Activated CD8-positive, alpha-beta T cell treated with anti-CD3 and anti-CD28 coated beads, Interleukin-2, amount 10 ng/mL, durations not matched to agents 7 days and 5 days (primary cell): ENCODE data around the gene SH3GLB1. TPM values are rescaled to one million over a fixed set of nuclear protein-coding genes. Genes with fewer than 3 reads are reported as not detected.

Experiments
- ATAC-seq: fragments of 150-1000 bp; cut with Tn5 transposase; one replicate; pipeline ENCODE4 v1.10.0; 2021; ENCODE audit warnings: moderate library complexity
- CTCF ChIA-PET: fragments of 350-600 bp; sonication (Branson Sonifier 250); formaldehyde crosslinking; loops from one replicate; lab custom pipeline; 2021; ENCODE audit warnings: antibody characterized with exemption; lab: Charles Lee
- POLR2A ChIA-PET: fragments of 350-600 bp; sonication (Branson Sonifier 250); formaldehyde crosslinking; loops from one replicate; lab custom pipeline; 2021; ENCODE audit warnings: antibody characterized with exemption; lab: Charles Lee
- DNase-seq: peaks from one replicate; pipeline ENCODE4 v3.0.0-alpha.2; 2020
- H3K27ac Mint-ChIP-seq: one replicate; pipeline ENCODE4 v1.8.0; 2021; ENCODE audit warnings: mild to moderate bottlenecking, mixed read lengths
- H3K27me3 Mint-ChIP-seq: one replicate; pipeline ENCODE4 v1.8.0; 2021; ENCODE audit warnings: low read depth, mixed read lengths
- H3K36me3 Mint-ChIP-seq: one replicate; pipeline ENCODE4 v1.8.0; 2021; ENCODE audit warnings: low read depth, mixed read lengths
- H3K4me1 Mint-ChIP-seq: one replicate; pipeline ENCODE4 v1.8.0; 2021; ENCODE audit warnings: low read depth, mixed read lengths
- H3K4me3 Mint-ChIP-seq: one replicate; pipeline ENCODE4 v1.8.0; 2021; ENCODE audit warnings: mild to moderate bottlenecking, mixed read lengths
- H3K9me3 Mint-ChIP-seq: one replicate; pipeline ENCODE4 v1.8.0; 2022; ENCODE audit warnings: mixed read lengths; ENCODE audit not compliant: insufficient read depth
- total RNA-seq, 2 experiments: library from RNA; stranded (reverse); gene quantifications; one replicate each; pipeline ENCODE4 v1.2.3, GENCODE V29; 2021

Gene SH3GLB1
- total RNA-seq, 2 experiments from 2014 or later: 66.9 to 69.2 TPM

DNA sequence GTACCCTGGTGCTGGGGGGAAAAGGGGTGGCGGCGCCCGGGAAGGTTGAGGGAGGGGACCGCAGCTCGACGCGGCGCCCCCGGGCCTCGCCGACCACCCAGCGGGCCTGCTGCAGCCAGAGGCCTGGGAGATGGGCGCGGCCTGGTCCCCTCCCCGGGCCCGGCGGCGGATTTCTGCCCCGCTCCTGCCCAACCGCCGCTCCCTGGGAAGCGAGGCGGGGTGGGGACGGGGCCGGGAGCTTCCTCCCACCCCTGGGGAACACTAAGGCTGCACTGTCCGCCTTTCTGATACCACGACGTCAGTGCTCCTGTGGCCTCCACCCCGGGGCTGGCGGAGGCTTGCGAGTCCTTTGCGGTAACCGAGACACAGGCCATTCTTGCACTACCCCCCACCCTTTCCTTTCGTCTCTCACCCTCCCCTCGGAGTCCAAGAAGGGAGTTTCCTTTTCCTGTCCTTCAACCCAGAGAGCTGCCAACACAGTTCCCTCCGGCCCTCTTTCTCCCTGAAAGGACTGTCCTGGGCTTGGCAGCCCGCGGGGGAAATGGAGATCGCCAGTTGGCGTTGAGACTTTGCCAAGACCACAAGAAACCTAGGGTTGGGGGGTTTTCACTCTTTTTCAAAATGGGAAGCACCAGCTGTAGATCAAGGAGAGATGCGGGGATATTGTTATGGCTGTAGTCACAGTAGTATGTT lies 742 bp downstream of the SH3GLB1 start:
- H3K27me3 Mint-ChIP-seq: no peaks in the 10 kb centered on the region
- peak; percentile 23 for ATAC-seq
- peak overlapping the region; percentile 99 for H3K4me3 Mint-ChIP-seq
- ChIA-PET CTCF (interaction anchor here (0.7 to 4.9 kb wide), 30 partner anchors 10 to 378 kb away, joined by 3 to 104 read pairs (median 6); partner anchors contain the start of genes HS2ST1, ODF2L and SELENOF), POLR2A (interaction anchor here (0.8 to 4.0 kb wide), 19 partner anchors 8 to 1429 kb away, joined by 3 to 40 read pairs (median 4); partner anchors contain the start of genes BCL10, HS2ST1, LMO4 and ODF2L)
- peak overlapping the region; percentile 98 for H3K27ac Mint-ChIP-seq
- peak; percentile 46 for DNase-seq
- no peaks in the 10 kb centered on the region for H3K9me3 Mint-ChIP-seq
- peaks cover 34% of the 10 kb centered on the region for H3K4me1 Mint-ChIP-seq
- H3K36me3 Mint-ChIP-seq: peaks cover 14% of the 10 kb centered on the region

DNA sequence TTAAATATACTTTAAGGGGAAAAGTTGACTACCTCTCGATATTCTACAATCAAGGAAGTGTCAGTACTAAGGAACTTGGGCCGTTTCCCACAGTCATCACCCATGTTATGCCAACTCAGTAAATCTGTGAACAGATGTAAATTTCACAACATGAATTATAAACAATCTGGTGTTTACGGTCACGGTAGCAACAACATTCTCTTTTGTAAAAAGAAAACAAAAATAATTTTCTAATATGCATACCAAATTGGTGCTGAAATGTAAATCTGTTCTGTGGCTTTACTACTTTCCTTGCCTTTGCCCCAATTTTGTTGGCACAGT lies 1.2 kb downstream of the SH3GLB1 start:
- no peaks in the 10 kb centered on the region for H3K9me3 Mint-ChIP-seq
- H3K4me1 Mint-ChIP-seq: peaks cover 34% of the 10 kb centered on the region
- POLR2A ChIA-PET: interaction anchor here (1.2 to 4.0 kb wide), 6 partner anchors 10 to 340 kb away, joined by 3 to 40 read pairs (median 10); partner anchors contain the start of genes HS2ST1 and SELENOF
- CTCF ChIA-PET: interaction anchor here (1.2 to 4.9 kb wide), 12 partner anchors 11 to 378 kb away, joined by 3 to 104 read pairs (median 11); partner anchors contain the start of genes HS2ST1 and SELENOF
- H3K36me3 Mint-ChIP-seq: peaks cover 14% of the 10 kb centered on the region
- DNase-seq (no peak), ATAC-seq (no peak)
- H3K27ac Mint-ChIP-seq: peak overlapping the region; percentile 96
- H3K27me3 Mint-ChIP-seq: no peaks in the 10 kb centered on the region
- peak overlapping the region; percentile 99 for H3K4me3 Mint-ChIP-seq

DNA sequence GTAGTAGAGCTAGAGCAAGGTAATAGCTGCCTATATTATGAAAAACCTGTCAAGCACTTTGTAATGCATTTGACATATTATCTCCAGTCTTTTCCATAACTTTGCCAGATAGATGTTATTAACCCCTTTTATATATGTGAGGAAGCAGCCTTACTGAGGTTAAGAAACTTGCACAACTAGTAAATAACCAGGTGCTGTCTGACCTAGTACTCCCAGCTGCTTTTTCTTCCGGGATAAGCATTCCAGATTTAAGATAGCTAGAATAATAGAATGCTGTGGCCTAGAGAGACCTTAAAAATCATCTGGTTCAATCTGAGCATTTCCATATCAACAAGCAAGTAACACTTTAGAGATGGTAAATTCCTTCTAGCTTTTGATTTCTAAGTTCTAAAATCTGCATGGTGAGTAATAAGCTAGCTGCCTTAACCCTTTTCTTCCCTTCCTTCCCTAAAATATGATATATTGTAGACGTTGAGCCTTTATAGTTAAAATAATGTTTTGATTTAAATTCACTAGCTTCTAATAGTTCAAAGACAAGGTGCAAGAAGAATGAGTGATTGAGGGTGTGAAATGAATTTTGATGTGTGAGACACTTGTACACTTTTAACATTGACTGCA lies 1.8 kb downstream of the SH3GLB1 start:
- peaks cover 14% of the 10 kb centered on the region for H3K36me3 Mint-ChIP-seq
- H3K4me1 Mint-ChIP-seq: peaks cover 34% of the 10 kb centered on the region
- CTCF ChIA-PET: interaction anchor here (0.6 to 4.9 kb wide), 12 partner anchors 9 to 377 kb away, joined by 3 to 104 read pairs (median 10); partner anchors contain the start of genes HS2ST1 and SELENOF
- no peak for DNase-seq
- H3K9me3 Mint-ChIP-seq: no peaks in the 10 kb centered on the region
- no peaks in the 10 kb centered on the region for H3K27me3 Mint-ChIP-seq
- POLR2A ChIA-PET: interaction anchor here (1.5 to 4.0 kb wide), 4 partner anchors 9 to 340 kb away, joined by 4 to 40 read pairs (median 19); partner anchors contain the start of genes HS2ST1 and SELENOF
- H3K27ac Mint-ChIP-seq: peak overlapping the region; percentile 41
- no peak for ATAC-seq
- peak overlapping the region; percentile 99 for H3K4me3 Mint-ChIP-seq

DNA sequence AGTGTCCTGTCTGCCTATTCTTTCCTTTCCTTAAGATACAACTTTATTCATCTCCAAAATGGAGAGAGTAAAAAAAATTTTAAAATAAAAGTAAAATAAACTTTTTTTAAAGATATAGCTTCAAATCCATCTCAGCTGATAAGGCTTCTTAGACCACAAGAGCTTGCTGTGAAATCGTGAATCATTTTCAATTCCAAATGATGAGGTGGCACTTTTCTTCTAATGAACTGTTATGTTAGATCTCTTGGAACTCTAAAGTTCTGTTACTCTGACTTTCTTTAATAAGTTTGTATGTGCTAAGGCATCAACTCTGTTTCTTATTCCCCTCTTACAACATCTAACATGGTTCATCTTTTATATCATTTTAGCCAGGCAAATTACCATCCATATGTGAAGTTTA lies 4.5 kb downstream of the SH3GLB1 start:
- Mint-ChIP-seq H3K4me3 (no peak overlapping the region), H3K27me3 (no peaks in the 10 kb centered on the region), H3K4me1 (peaks cover 29% of the 10 kb centered on the region), H3K36me3 (peaks cover 15% of the 10 kb centered on the region), H3K27ac (no peak overlapping the region), H3K9me3 (no peaks in the 10 kb centered on the region)
- CTCF ChIA-PET: interaction anchor here (1.2 to 1.5 kb wide), 2 partner anchors 8 to 9 kb away, joined by 3 to 4 read pairs; no protein-coding TSS in a partner anchor
- DNase-seq (no peak), ATAC-seq (no peak)
- POLR2A ChIA-PET: no interaction called here

DNA sequence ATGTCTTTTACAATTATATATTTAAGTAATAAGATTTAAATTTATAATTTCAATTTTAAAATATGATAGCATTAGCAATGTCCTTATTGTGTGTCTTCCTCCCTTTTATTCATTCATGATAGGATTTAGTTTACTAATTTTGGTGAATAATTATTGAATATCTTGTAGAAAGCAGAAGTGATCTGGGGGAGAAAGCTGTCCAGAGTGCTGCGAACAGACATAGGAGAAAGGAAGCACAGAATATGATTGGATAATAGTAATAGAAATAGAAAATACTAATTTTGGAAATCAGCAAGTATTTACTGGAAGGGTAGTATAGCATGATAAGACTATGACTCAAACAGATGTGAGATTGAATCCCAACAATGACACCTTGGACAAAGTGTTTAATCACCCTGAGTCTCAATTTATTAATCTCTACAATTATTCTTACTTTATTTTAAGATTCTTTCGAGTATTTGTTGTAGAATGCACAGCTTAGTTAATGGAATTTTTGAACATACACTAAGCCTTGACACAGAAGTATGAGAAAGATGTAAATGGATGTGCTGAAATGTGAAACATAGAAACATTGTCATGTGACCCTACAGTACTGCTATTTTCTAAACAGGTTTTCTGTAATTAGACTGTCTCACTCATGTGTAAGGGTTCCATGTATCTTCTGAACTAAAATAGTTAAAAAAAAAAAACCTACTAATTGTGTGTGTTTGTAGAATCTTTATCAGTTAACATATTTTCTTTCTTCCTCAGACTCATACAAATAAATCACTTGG lies 7.9 kb downstream of the SH3GLB1 start:
- ATAC-seq (no peak), DNase-seq (no peak)
- peaks cover 15% of the 10 kb centered on the region for H3K36me3 Mint-ChIP-seq
- no peak overlapping the region for H3K27ac Mint-ChIP-seq
- H3K4me3 Mint-ChIP-seq: no peak overlapping the region
- H3K4me1 Mint-ChIP-seq: peaks cover 27% of the 10 kb centered on the region
- H3K27me3 Mint-ChIP-seq: no peaks in the 10 kb centered on the region
- no peaks in the 10 kb centered on the region for H3K9me3 Mint-ChIP-seq
- ChIA-PET CTCF (interaction anchor here (8.8 kb wide), 1 partner anchor 7 kb away, joined by 104 read pairs; the partner anchor contains the start of gene SH3GLB1), POLR2A (interaction anchor here (1.2 kb wide), 1 partner anchor 8 kb away, joined by 6 read pairs; the partner anchor contains the start of gene SH3GLB1)

DNA sequence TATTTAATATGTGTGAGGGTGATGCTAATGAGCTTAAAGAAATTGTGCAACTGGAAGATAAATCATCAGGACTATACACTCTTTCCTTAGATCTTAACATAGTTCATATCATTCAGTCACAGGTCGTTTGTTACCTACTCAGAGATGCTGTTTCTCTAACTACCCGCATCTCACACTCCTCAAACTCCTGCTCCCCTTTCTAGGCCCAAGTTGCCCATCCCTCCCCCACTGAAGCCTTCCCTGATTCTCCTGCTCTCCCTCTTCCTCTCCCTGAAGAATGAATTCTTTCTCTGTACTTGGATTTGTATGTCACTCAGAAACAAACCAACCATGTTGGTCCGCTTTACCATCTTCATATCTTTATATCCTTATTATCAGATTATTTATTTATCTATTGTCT lies 9.1 kb downstream of the SH3GLB1 start:
- ChIA-PET CTCF (interaction anchor here (1.2 to 8.8 kb wide), 3 partner anchors 8 to 211 kb away, joined by 4 to 104 read pairs (median 4); partner anchors contain the start of gene SH3GLB1), POLR2A (interaction anchor here (1.2 kb wide), 1 partner anchor 9 kb away, joined by 6 read pairs; the partner anchor contains the start of gene SH3GLB1)
- ATAC-seq (no peak), DNase-seq (no peak)
- H3K27me3 Mint-ChIP-seq: no peaks in the 10 kb centered on the region
- H3K27ac Mint-ChIP-seq: no peak overlapping the region
- H3K4me1 Mint-ChIP-seq: peaks cover 25% of the 10 kb centered on the region
- peaks cover 13% of the 10 kb centered on the region for H3K36me3 Mint-ChIP-seq
- no peak overlapping the region for H3K4me3 Mint-ChIP-seq
- no peaks in the 10 kb centered on the region for H3K9me3 Mint-ChIP-seq

DNA sequence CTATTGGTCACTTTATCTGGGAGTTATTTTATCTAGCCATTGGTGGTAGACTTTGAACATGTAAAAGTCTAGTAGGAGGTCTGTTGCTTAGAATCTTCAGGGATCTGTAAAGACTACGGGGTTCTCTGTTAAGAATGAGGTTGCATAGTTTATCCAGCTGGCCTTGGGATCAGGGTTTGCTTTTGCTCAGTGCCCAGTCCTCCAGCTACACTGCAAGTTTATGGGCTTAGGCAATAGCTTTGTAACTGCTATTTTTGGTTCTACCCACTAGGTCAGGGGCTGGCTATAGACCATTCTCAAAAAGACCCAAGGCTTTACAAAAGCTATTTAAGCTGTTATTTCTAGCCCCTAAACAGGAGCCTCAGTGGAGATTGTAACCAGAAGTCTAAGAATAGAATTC lies 9.8 kb downstream of the SH3GLB1 start:
- H3K4me3 Mint-ChIP-seq: no peak overlapping the region
- POLR2A ChIA-PET: interaction anchor here (1.1 to 2.4 kb wide), 2 partner anchors 9 to 24 kb away, joined by 4 to 23 read pairs; partner anchors contain the start of gene SH3GLB1
- ATAC-seq: no peak
- CTCF ChIA-PET: interaction anchor here (1.2 to 8.8 kb wide), 3 partner anchors 9 to 212 kb away, joined by 4 to 104 read pairs (median 4); partner anchors contain the start of gene SH3GLB1
- H3K36me3 Mint-ChIP-seq: peaks cover 13% of the 10 kb centered on the region
- H3K27me3 Mint-ChIP-seq: no peaks in the 10 kb centered on the region
- H3K9me3 Mint-ChIP-seq: no peaks in the 10 kb centered on the region
- peaks cover 19% of the 10 kb centered on the region for H3K4me1 Mint-ChIP-seq
- H3K27ac Mint-ChIP-seq: no peak overlapping the region
- no peak for DNase-seq

DNA sequence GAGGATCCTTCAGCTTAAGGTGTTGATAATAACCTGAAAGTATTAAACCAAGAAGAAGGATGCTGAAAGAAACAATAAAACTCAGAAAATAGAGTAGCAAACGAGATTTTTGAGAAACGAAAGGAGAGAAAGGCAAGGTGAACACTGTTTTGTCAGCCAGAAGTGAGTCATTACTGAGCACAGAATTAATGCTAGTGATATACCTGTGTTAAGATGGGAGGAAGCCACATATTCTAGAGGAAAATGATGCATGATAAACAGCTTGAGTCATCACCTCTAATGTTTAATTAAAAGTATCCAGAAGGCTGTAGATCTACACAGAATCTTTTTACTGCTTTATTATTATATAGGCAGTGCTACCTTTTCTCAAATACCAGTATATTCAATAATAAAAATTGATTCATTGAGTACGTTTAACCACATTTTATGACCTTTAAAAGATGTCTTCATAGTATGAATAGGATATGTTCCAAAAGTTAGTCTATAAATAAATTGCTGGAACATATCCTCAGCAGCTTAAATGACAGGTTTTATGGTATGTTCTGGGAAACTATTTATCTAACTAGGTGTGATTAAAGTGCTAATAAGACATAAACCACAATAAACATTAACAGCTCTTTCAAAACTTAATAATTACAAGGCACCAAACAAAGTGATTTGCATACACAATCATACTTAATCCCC lies 10.3 kb downstream of the SH3GLB1 start:
- DNase-seq (no peak), ATAC-seq (no peak)
- no peak overlapping the region for H3K27ac Mint-ChIP-seq
- POLR2A ChIA-PET: interaction anchor here (1.1 to 2.4 kb wide), 2 partner anchors 10 to 23 kb away, joined by 4 to 23 read pairs; partner anchors contain the start of gene SH3GLB1
- no peak overlapping the region for H3K4me3 Mint-ChIP-seq
- H3K9me3 Mint-ChIP-seq: no peaks in the 10 kb centered on the region
- H3K4me1 Mint-ChIP-seq: peaks cover 18% of the 10 kb centered on the region
- peaks cover 16% of the 10 kb centered on the region for H3K36me3 Mint-ChIP-seq
- CTCF ChIA-PET: interaction anchor here (1.2 to 8.8 kb wide), 3 partner anchors 9 to 212 kb away, joined by 4 to 104 read pairs (median 4); partner anchors contain the start of gene SH3GLB1
- H3K27me3 Mint-ChIP-seq: no peaks in the 10 kb centered on the region

DNA sequence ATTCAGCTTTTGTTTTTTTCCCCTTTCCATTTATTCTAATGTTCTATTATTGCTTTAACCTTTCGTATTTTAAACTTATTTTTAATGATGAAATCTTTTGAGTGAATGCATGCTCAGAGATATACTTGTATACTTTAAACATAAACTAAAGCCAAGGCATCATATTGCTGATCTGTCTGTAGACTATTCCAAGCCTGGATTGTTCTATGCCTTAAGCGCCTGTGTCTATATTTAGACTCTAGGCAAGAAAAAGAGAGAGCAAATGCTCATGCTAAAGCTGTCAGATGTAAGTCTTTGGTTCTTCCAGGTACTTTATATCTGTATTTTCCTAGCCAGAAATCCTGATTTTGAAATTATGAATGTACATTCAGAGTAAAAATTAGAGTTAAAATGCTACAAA lies 14.4 kb downstream of the SH3GLB1 start:
- H3K4me1 Mint-ChIP-seq: peaks cover 12% of the 10 kb centered on the region
- DNase-seq: no peak
- no peak overlapping the region for H3K27ac Mint-ChIP-seq
- ATAC-seq: no peak
- H3K9me3 Mint-ChIP-seq: no peaks in the 10 kb centered on the region
- no peak overlapping the region for H3K4me3 Mint-ChIP-seq
- peaks cover 26% of the 10 kb centered on the region for H3K36me3 Mint-ChIP-seq
- H3K27me3 Mint-ChIP-seq: no peaks in the 10 kb centered on the region
- ChIA-PET POLR2A (interaction anchor here (1.7 kb wide), 1 partner anchor 14 kb away, joined by 15 read pairs; the partner anchor contains the start of gene SH3GLB1), CTCF (interaction anchor here (1.1 to 8.8 kb wide), 2 partner anchors 9 to 14 kb away, joined by 4 to 104 read pairs; partner anchors contain the start of gene SH3GLB1)

DNA sequence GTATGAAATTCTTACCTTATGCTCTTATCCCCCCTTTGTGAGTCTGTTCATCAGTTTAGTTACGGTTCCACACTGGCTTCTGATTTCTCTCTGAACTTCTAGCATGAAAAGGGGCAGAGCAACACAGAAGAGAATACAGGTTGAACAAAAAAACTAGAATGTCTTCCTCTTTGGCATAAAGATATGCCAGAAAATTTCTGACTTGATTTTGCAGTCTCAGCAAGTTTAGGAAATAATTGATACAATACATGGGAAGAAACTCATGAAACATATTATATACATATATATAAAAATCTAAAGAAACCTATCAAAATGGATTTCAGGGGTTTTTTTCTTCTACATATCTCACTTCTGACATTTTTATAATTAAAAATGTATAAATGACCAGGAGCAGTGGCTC lies 27.0 kb downstream of the SH3GLB1 start:
- no peaks in the 10 kb centered on the region for H3K9me3 Mint-ChIP-seq
- H3K4me3 Mint-ChIP-seq: no peak overlapping the region
- ATAC-seq: no peak
- DNase-seq: no peak
- H3K36me3 Mint-ChIP-seq: peaks cover 40% of the 10 kb centered on the region
- H3K4me1 Mint-ChIP-seq: no peaks in the 10 kb centered on the region
- ChIA-PET CTCF (interaction anchor here (4.4 kb wide), 1 partner anchor 26 kb away, joined by 22 read pairs; the partner anchor contains the start of gene SH3GLB1), POLR2A (no interaction called here)
- H3K27me3 Mint-ChIP-seq: no peaks in the 10 kb centered on the region
- H3K27ac Mint-ChIP-seq: no peak overlapping the region
